Keratinocyte (primary cell): ENCODE results near the gene VMP1. TPM values are rescaled to one million over a fixed set of nuclear protein-coding genes. Genes with fewer than 3 reads are reported as not detected.

ENCODE experiments used
- DNase-seq: peaks from one replicate; pipeline ENCODE4 v3.0.0-alpha.2; 2011; ENCODE audit warnings: low read depth, missing footprints, low spot score
- FAIRE-seq: peaks from 2 replicates; lab custom pipeline; 2011; peaks lifted over from hg19 to GRCh38; lab: Jason Lieb, UNC
- H2AFZ ChIP-seq: 2 replicates; pipeline ENCODE4 v1.6.0; 2012; ENCODE audit warnings: low read length, control low read depth, inconsistent platforms; ENCODE audit not compliant: control insufficient read depth
- H3K27ac ChIP-seq: 2 replicates; pipeline ENCODE4 v1.5.1; 2011; ENCODE audit warnings: low read length; ENCODE audit not compliant: control insufficient read depth, insufficient read depth
- H3K27me3 ChIP-seq: 3 replicates; pipeline ENCODE4 v1.6.0; 2011; ENCODE audit warnings: low read length; ENCODE audit not compliant: control insufficient read depth, insufficient read depth; ENCODE audit errors: extremely low read depth
- H3K36me3 ChIP-seq, 2 experiments: 2 replicates in 1 of 2; 3 replicates in 1 of 2; pipeline ENCODE4 v1.5.1; 2011; ENCODE audit warnings: low read length in 2 of 2, mild to moderate bottlenecking in 1 of 2; ENCODE audit not compliant: control insufficient read depth in 2 of 2, insufficient read depth in 2 of 2; ENCODE audit errors: extremely low read depth in 1 of 2
- H3K4me1 ChIP-seq: 3 replicates; pipeline ENCODE4 v1.5.1; 2011; ENCODE audit warnings: low read length; ENCODE audit not compliant: control insufficient read depth, insufficient read depth; ENCODE audit errors: extremely low read depth
- H3K4me2 ChIP-seq: 3 replicates; pipeline ENCODE4 v1.6.0; 2011; ENCODE audit warnings: low read depth, low read length; ENCODE audit not compliant: control insufficient read depth, insufficient read depth; ENCODE audit errors: extremely low read depth
- H3K4me3 ChIP-seq, 3 experiments: fragments of 200-600 bp in 1 of 3; sonication (generic) in 1 of 3; 2 replicates in 2 of 3; 3 replicates in 1 of 3; pipeline ENCODE4 v1.5.1; 2011 to 2016; ENCODE audit warnings: low read length in 3 of 3, mild to moderate bottlenecking in 3 of 3, control low read depth in 2 of 3, inconsistent platforms in 1 of 3, low read depth in 1 of 3, mixed read lengths in 1 of 3, mixed run types in 1 of 3, moderate library complexity in 1 of 3; ENCODE audit not compliant: control insufficient read depth in 2 of 3, insufficient read depth in 2 of 3; ENCODE audit errors: extremely low read depth in 1 of 3
- H3K79me2 ChIP-seq: 2 replicates; pipeline ENCODE4 v1.6.0; 2012; ENCODE audit warnings: low read length; ENCODE audit not compliant: control insufficient read depth, insufficient read depth
- H3K9ac ChIP-seq: 3 replicates; pipeline ENCODE4 v1.6.0; 2011; ENCODE audit warnings: low read length; ENCODE audit not compliant: control insufficient read depth, insufficient read depth; ENCODE audit errors: extremely low read depth
- H3K9me1 ChIP-seq: 3 replicates; pipeline ENCODE4 v1.6.0; 2011; ENCODE audit warnings: low read length; ENCODE audit not compliant: control insufficient read depth, insufficient read depth; ENCODE audit errors: extremely low read depth
- H3K9me3 ChIP-seq: 2 replicates; pipeline ENCODE4 v1.5.1; 2012; ENCODE audit warnings: low read depth, low read length; ENCODE audit not compliant: control insufficient read depth
- H4K20me1 ChIP-seq: 3 replicates; pipeline ENCODE4 v1.6.0; 2011; ENCODE audit warnings: low read length; ENCODE audit not compliant: control insufficient read depth, insufficient read depth; ENCODE audit errors: extremely low read depth
- EZH2 ChIP-seq: IDR thresholded peaks from one replicate; pipeline ENCODE4 v1.6.1; 2012; ENCODE audit warnings: inconsistent platforms, mild to moderate bottlenecking, low read length, moderate library complexity
- dilution Hi-C: fragments of 300-500 bp; cut with MboI; formaldehyde crosslinking; loops from one replicate; pipeline ENCODE4 v1.7.0; 2020; ENCODE audit warnings: low sequenced_read_pairs; ENCODE audit not compliant: extremely low pct_ligation_motif_present
- polyA plus RNA-seq, 5 experiments: library from polyadenylated mRNA; depleted of rRNA in 3 of 5; stranded (reverse) in 3 of 5; stranded (forward) in 1 of 5; unstranded in 1 of 5; fragments of >200 nt; gene quantifications; 1 replicate in 1 of 5; 2 replicates in 3 of 5; 3 replicates in 1 of 5; pipeline versions ENCODE4 v1.2.1 to v1.2.3, GENCODE V29; 2011 to 2012; ENCODE audit warnings: missing spikeins in 2 of 5, low read depth in 1 of 5, low replicate concordance in 1 of 5
- TF ChIP-seq, protein P1 (sequence below), 3 experiments: IDR thresholded peaks in 1 of 3; conservative IDR thresholded peaks in 1 of 3; optimal IDR thresholded peaks in 1 of 3; 2 replicates in 2 of 3; 3 replicates in 1 of 3; pipeline versions ENCODE3 to v1.5.1; 2011; ENCODE audit warnings: low read length in 3 of 3, mild to moderate bottlenecking in 3 of 3, moderate library complexity in 2 of 3, control low read depth in 1 of 3, inconsistent platforms in 1 of 3; ENCODE audit not compliant: insufficient read depth in 2 of 3; ENCODE audit errors: extremely low read depth in 1 of 3

The VMP1 gene
- polyA plus RNA-seq, 1 donor (not counting 4 experiments of a cell fraction or from before 2014, with no cell fraction given) = 303 TPM

DNA sequence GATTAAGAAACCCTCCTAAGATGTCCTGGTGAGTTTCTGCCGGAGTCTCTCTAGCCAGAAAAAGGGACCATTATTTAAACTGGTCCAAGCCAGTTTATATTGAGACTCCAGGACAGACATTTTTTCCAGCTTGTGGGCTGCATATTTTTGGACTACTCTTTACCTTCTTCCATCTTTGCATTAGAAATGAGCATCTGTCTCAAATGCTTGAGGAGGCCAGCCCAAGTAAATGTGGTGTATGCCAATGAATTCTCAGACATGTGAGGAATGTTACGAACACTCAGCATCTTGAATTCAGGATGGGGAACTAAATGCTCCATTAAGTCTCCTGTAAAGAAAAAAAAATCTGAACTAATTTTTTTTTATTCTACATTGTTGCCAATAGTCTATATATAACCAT lies 166.9 kb downstream of the VMP1 start:
- no peaks in the 10 kb centered on the region for H3K9me1 ChIP-seq
- H3K9ac ChIP-seq = no peak overlapping the region
- no peak for DNase-seq
- H3K9me3 ChIP-seq = no peaks in the 10 kb centered on the region
- dilution Hi-C loops = no loop called here
- no peak overlapping the region for H3K4me2 ChIP-seq
- H3K79me2 ChIP-seq = no peaks in the 10 kb centered on the region
- TF ChIP-seq, protein P1, sequence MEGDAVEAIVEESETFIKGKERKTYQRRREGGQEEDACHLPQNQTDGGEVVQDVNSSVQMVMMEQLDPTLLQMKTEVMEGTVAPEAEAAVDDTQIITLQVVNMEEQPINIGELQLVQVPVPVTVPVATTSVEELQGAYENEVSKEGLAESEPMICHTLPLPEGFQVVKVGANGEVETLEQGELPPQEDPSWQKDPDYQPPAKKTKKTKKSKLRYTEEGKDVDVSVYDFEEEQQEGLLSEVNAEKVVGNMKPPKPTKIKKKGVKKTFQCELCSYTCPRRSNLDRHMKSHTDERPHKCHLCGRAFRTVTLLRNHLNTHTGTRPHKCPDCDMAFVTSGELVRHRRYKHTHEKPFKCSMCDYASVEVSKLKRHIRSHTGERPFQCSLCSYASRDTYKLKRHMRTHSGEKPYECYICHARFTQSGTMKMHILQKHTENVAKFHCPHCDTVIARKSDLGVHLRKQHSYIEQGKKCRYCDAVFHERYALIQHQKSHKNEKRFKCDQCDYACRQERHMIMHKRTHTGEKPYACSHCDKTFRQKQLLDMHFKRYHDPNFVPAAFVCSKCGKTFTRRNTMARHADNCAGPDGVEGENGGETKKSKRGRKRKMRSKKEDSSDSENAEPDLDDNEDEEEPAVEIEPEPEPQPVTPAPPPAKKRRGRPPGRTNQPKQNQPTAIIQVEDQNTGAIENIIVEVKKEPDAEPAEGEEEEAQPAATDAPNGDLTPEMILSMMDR (optimal IDR thresholded peaks at IDR 0.05 in 1 of 3, IDR thresholded peaks at IDR 0.05 in 1 of 3, conservative IDR thresholded peaks at IDR 0.05 in 1 of 3; ENCODE audit: extremely low read depth in 1 of 3, insufficient read depth in 2 of 3, low read length in 3 of 3) = no peak
- no peak for TF ChIP-seq EZH2
- FAIRE-seq = no peak
- H3K4me3 ChIP-seq = no peak overlapping the region
- peaks cover 0 to 2% of the 10 kb centered on the region in 2 experiments for H3K36me3 ChIP-seq
- no peaks in the 10 kb centered on the region for H3K4me1 ChIP-seq
- H4K20me1 ChIP-seq = no peaks in the 10 kb centered on the region
- H3K27me3 ChIP-seq = no peaks in the 10 kb centered on the region
- no peak overlapping the region for H3K27ac ChIP-seq
- no peak overlapping the region for H2AFZ ChIP-seq

DNA sequence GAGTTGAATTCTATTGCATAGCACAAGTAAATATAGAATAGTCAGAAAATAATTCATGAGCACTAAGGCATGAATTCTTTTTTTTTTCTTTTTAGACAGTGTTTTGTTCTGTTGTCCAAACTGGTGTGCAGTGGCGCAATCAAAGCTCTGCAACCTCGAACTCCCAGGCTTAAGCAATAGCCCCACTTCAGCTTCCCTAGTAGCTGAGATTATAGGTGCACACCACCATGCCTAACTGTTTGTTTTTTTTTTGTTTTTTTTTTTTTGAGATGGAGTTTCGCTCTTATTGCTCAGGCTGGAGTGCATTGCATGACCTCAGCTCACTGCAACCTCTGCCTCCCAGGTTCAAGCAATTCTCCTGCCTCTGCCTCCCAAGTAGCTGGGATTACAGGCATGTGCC lies 168.7 kb downstream of the VMP1 start:
- TF ChIP-seq, protein P1 (optimal IDR thresholded peaks at IDR 0.05 in 1 of 3, IDR thresholded peaks at IDR 0.05 in 1 of 3, conservative IDR thresholded peaks at IDR 0.05 in 1 of 3; ENCODE audit: extremely low read depth in 1 of 3, insufficient read depth in 2 of 3, low read length in 3 of 3) = no peak
- TF ChIP-seq EZH2 = no peak
- Histone ChIP-seq H3K4me1 (no peaks in the 10 kb centered on the region), H3K9me1 (no peaks in the 10 kb centered on the region), H3K9ac (no peak overlapping the region), H3K27ac (no peak overlapping the region), H3K4me2 (no peak overlapping the region), H3K79me2 (no peaks in the 10 kb centered on the region), H4K20me1 (no peaks in the 10 kb centered on the region), H3K4me3 (no peak overlapping the region), H3K36me3 (peaks cover 0 to 2% of the 10 kb centered on the region in 2 experiments), H2AFZ (no peak overlapping the region), H3K27me3 (no peaks in the 10 kb centered on the region), H3K9me3 (no peaks in the 10 kb centered on the region)
- dilution Hi-C loops = no loop called here
- FAIRE-seq (no peak), DNase-seq (no peak)
